Tibial artery (tissue), 4 donors: ENCODE results near the gene ADGRV1.
"Not testable (repeated sequence)": the region's sequence is repeated elsewhere in the genome, so short reads cannot be mapped to it uniquely, and the experiment has no call there.

Experiments used
- DNase-seq, 2 donors: peaks; one replicate each; pipeline ENCODE4 v3.0.0-alpha.2; 2019
- H3K27ac ChIP-seq, 2 donors: fragments of 200-600 bp; sonication (generic) in 1 of 2; 1 replicate in 1 of 2; 2 replicates in 1 of 2; pipeline ENCODE4 v1.5.1; 2018 to 2019; ENCODE audit warnings: mild to moderate bottlenecking in 1 of 2
- H3K27me3 ChIP-seq, 2 donors: fragments of 200-600 bp; sonication (generic) in 1 of 2; one replicate each; pipeline versions ENCODE4 v1.5.1 to v1.6.0; 2016 to 2019
- H3K36me3 ChIP-seq, 3 donors: fragments of 200-600 bp; sonication (generic) in 2 of 3; one replicate each; pipeline ENCODE4 v1.5.1; 2016 to 2019; ENCODE audit warnings: mild to moderate bottlenecking in 2 of 3
- H3K4me1 ChIP-seq, 4 donors: fragments of 200-600 bp; sonication (generic) in 2 of 4; 1 replicate in 3 of 4; 2 replicates in 1 of 4; pipeline ENCODE4 v1.5.1; 2016 to 2019
- H3K4me3 ChIP-seq, 2 donors: fragments of 200-600 bp; sonication (generic) in 1 of 2; 1 replicate in 1 of 2; 2 replicates in 1 of 2; pipeline ENCODE4 v1.5.1; 2018 to 2019; ENCODE audit warnings: mild to moderate bottlenecking in 2 of 2
- H3K9me3 ChIP-seq, 3 donors: fragments of 200-600 bp; sonication (generic) in 1 of 3; one replicate each; pipeline ENCODE4 v1.5.1; 2016 to 2019
- CTCF ChIP-seq, 2 experiments: fragments of 200-600 bp in 1 of 2; fragments of 450-650 bp in 1 of 2; IDR thresholded peaks; one replicate each; pipeline ENCODE4 v1.5.1; 2017 to 2019; ENCODE audit warnings: antibody characterized with exemption in 2 of 2, mild to moderate bottlenecking in 1 of 2, moderate library complexity in 1 of 2
- intact Hi-C: fragments of 100-400 bp; cut with DNase I; formaldehyde crosslinking; loops from one replicate; pipeline ENCODE4 v1.15.0; 2023; ENCODE audit warnings: low total_unique reads

Gene ADGRV1

DNA sequence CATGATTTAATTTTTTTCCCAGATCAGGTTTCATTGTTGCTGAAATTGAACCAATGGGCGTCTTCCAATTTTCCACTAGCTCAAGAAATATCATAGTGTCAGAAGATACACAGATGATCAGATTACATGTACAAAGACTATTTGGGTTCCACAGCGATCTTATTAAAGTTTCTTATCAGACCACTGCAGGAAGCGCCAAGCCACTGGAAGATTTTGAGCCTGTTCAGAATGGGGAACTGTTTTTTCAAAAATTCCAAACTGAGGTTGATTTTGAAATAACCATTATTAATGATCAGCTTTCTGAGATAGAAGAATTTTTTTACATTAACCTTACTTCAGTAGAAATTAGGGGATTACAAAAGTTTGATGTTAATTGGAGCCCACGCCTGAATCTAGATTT lies 251.6 kb downstream of the ADGRV1 start:
- Histone ChIP-seq H3K4me3 (no peak overlapping the region), H3K36me3 (no peaks in the 10 kb centered on the region), H3K4me1 (no peaks in the 10 kb centered on the region), H3K27me3 (no peaks in the 10 kb centered on the region), H3K9me3 (no peaks in the 10 kb centered on the region), H3K27ac (no peak overlapping the region)
- no peak for TF ChIP-seq CTCF (IDR thresholded peaks at IDR 0.05)
- DNase-seq = no peak
- intact Hi-C loops = no loop called here

DNA sequence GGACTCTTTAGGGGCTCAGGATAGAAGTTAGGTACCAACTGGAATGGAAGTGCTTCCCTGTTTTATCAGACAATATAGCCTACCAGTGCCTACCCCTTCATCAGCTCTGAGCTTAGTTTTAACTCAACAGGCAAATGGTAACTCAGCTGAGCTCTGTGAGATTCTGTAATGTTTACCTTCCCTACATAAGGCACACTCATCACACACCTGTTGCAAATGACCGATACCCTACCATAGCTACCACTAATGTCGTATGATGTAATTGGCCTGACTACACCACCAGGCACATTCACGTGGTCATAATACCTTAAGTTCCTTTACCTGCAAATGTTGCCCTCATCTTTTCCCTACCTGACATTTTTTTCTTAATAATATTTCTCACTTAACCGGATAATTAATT lies 254.8 kb downstream of the ADGRV1 start:
- DNase-seq = no peak
- no peak for TF ChIP-seq CTCF (IDR thresholded peaks at IDR 0.05)
- no peak overlapping the region for H3K4me3 ChIP-seq
- no peaks in the 10 kb centered on the region for H3K9me3 ChIP-seq
- no peak overlapping the region for H3K27ac ChIP-seq
- H3K4me1 ChIP-seq = no peaks in the 10 kb centered on the region
- H3K27me3 ChIP-seq = no peaks in the 10 kb centered on the region
- intact Hi-C loops = no loop called here
- no peaks in the 10 kb centered on the region for H3K36me3 ChIP-seq

DNA sequence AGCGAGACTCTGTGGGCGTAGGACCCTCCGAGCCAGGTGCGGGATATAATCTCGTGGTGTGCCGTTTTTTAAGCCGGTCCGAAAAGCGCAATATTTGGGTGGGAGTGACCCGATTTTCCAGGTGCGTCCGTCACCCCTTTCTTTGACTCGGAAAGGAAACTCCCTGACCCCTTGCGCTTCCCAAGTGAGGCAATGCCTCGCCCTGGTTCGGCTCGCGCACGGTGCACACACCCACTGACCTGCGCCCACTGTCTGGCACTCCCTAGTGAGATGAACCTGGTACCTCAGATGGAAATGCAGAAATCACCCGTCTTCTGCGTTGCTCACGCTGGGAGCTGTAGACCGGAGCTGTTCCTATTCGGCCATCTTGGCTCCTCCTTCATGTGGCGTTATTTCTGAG lies 263.5 kb downstream of the ADGRV1 start:
- H3K27me3 ChIP-seq, H3K36me3 ChIP-seq, intact Hi-C loops, H3K4me1 ChIP-seq, H3K9me3 ChIP-seq, H3K4me3 ChIP-seq, DNase-seq, H3K27ac ChIP-seq: not testable (repeated sequence)

- no peak overlapping the region for H3K4me3 ChIP-seq
- no peaks in the 10 kb centered on the region for H3K36me3 ChIP-seq
- intact Hi-C loops = no loop called here
- no peaks in the 10 kb centered on the region for H3K27me3 ChIP-seq
- TF ChIP-seq CTCF (IDR thresholded peaks at IDR 0.05) = no peak
- H3K9me3 ChIP-seq = no peaks in the 10 kb centered on the region
- H3K27ac ChIP-seq = no peak overlapping the region
- no peaks in the 10 kb centered on the region for H3K4me1 ChIP-seq
- DNase-seq = no peak
Measured at GRCh38 chr5:90824436-90824835, 265.8 kb downstream of the ADGRV1 start.

GRCh38 chr5:90830058-90830457 lies 271.5 kb downstream of the ADGRV1 start:
- H3K36me3 ChIP-seq = no peaks in the 10 kb centered on the region
- no peaks in the 10 kb centered on the region for H3K9me3 ChIP-seq
- no peaks in the 10 kb centered on the region for H3K4me1 ChIP-seq
- H3K4me3 ChIP-seq = no peak overlapping the region
- H3K27me3 ChIP-seq = no peaks in the 10 kb centered on the region
- intact Hi-C loops = no loop called here
- no peak for TF ChIP-seq CTCF (IDR thresholded peaks at IDR 0.05)
- no peak for DNase-seq
- H3K27ac ChIP-seq = no peak overlapping the region

GRCh38 chr5:90833753-90834152 lies 275.2 kb downstream of the ADGRV1 start:
- intact Hi-C loops = no loop called here
- H3K4me1 ChIP-seq = no peaks in the 10 kb centered on the region
- no peak overlapping the region for H3K27ac ChIP-seq
- DNase-seq = no peak
- TF ChIP-seq CTCF (IDR thresholded peaks at IDR 0.05) = no peak
- H3K27me3 ChIP-seq = no peaks in the 10 kb centered on the region
- H3K9me3 ChIP-seq = no peaks in the 10 kb centered on the region
- H3K4me3 ChIP-seq = no peak overlapping the region
- no peaks in the 10 kb centered on the region for H3K36me3 ChIP-seq
